K562 (cell line): ENCODE results near the gene ZNF202.

Experiments
- ELF1 ChIP-seq: fragments of 200-800 bp; sonication (Bioruptor generic); IDR thresholded peaks from 2 replicates; pipeline ENCODE4 v1.6.1; 2016; ENCODE audit warnings: missing genetic modification characterization, missing compliant biosample characterization
- ETV6 ChIP-seq, 3 experiments: fragments of 150-350 bp in 1 of 3; sonication (generic) in 1 of 3; formaldehyde crosslinking in 1 of 3; IDR thresholded peaks; 2 replicates each; pipeline versions ENCODE4 v1.6.1 to v1.8.0; 2014 to 2022; ENCODE audit warnings: borderline replicate concordance in 2 of 3, low read depth in 2 of 3, antibody characterized with exemption in 1 of 3, low read length in 1 of 3, mild to moderate bottlenecking in 1 of 3, missing genetic modification reagents in 1 of 3
- FOXK1 ChIP-seq: sonication (generic); formaldehyde crosslinking; IDR thresholded peaks from 2 replicates; pipeline ENCODE4 v1.8.0; 2022; ENCODE audit warnings: missing genetic modification reagents, mild to moderate bottlenecking, borderline replicate concordance
- KAT7 ChIP-seq: sonication (generic); formaldehyde crosslinking; IDR thresholded peaks from 2 replicates; pipeline ENCODE4 v1.8.0; 2022; ENCODE audit warnings: missing genetic modification reagents, mild to moderate bottlenecking, borderline replicate concordance
- NFYB ChIP-seq: IDR thresholded peaks from 2 replicates; pipeline ENCODE4 v1.6.1; 2011; ENCODE audit warnings: mild to moderate bottlenecking, moderate library complexity; ENCODE audit not compliant: insufficient read length; ENCODE audit errors: extremely low read depth
- NR3C1 ChIP-seq: sonication (generic); formaldehyde crosslinking; IDR thresholded peaks from 2 replicates; pipeline ENCODE4 v1.8.1; 2022; ENCODE audit warnings: missing genetic modification reagents
- NRF1 ChIP-seq, 2 experiments: fragments of 450-650 bp; IDR thresholded peaks in 1 of 2; conservative IDR thresholded peaks in 1 of 2; 2 replicates each; pipeline ENCODE4 v1.6.1; 2014; ENCODE audit warnings: mild to moderate bottlenecking in 2 of 2
- SP1 ChIP-seq: sonication (generic); formaldehyde crosslinking; IDR thresholded peaks from 2 replicates; pipeline ENCODE4 v1.8.1; 2022; ENCODE audit warnings: mild to moderate bottlenecking, missing genetic modification reagents
- ZBTB2 ChIP-seq: fragments of 450-650 bp; IDR thresholded peaks from 2 replicates; pipeline ENCODE4 v1.6.1; 2016; ENCODE audit warnings: antibody characterized with exemption
- ZC3H8 ChIP-seq: fragments of 450-650 bp; IDR thresholded peaks from 2 replicates; pipeline ENCODE4 v1.6.1; 2017
- ZNF140 ChIP-seq: fragments of 250-450 bp; sonication (Bioruptor Pico); IDR thresholded peaks from 2 replicates; pipeline ENCODE4 v1.8.0; 2021; ENCODE audit warnings: moderate library complexity, mild to moderate bottlenecking, inconsistent platforms

- TF ChIP-seq NR3C1 (CRISPR knock-in tag) = no peak
- no peak for TF ChIP-seq ZC3H8
- no peak for TF ChIP-seq ETV6 (IDR thresholded peaks at IDR 0.05; ENCODE audit: borderline replicate concordance in 1 of 2, low read depth in 2 of 2, low read length in 1 of 2)
- TF ChIP-seq ETV6 (CRISPR knock-in tag; IDR thresholded peaks at IDR 0.05; ENCODE audit: borderline replicate concordance) = no peak
- TF ChIP-seq KAT7 = no peak
- TF ChIP-seq NRF1 (conservative IDR thresholded peaks at IDR 0.05 in 1 of 2, IDR thresholded peaks at IDR 0.05 in 1 of 2) = no peak
- no peak for TF ChIP-seq ZNF140 (CRISPR knock-in tag)
- TF ChIP-seq NFYB = no peak
- no peak for TF ChIP-seq ELF1 (tag)
- no peak for TF ChIP-seq FOXK1
- TF ChIP-seq SP1 (CRISPR knock-in tag) = no peak
- TF ChIP-seq ZBTB2 = no peak
These were observed 4.7 kb downstream of the ZNF202 start for GRCh38 chr11:123736769-123737168.
